Measurements from ENCODE around the gene SFMBT1.

DNA sequence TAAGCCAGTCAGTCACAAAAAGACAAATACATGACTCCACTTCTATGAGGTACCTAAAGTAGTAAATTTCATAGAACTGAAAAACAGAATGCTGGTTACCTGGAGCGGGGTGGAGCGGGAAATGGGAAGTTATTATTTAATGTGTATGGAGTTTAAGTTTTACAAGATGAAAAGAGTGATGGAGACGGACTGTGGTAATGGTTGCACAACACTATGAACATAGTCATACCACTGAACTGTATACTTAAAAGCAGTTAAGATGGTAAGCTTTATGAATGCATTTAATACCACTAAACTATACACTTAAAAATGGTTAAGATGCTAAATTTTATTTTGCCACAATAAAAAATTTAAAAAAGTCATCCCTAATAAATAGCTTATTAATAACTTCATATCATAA, 23.2 kb downstream of the SFMBT1 start:
- TF ChIP-seq, protein P1, sequence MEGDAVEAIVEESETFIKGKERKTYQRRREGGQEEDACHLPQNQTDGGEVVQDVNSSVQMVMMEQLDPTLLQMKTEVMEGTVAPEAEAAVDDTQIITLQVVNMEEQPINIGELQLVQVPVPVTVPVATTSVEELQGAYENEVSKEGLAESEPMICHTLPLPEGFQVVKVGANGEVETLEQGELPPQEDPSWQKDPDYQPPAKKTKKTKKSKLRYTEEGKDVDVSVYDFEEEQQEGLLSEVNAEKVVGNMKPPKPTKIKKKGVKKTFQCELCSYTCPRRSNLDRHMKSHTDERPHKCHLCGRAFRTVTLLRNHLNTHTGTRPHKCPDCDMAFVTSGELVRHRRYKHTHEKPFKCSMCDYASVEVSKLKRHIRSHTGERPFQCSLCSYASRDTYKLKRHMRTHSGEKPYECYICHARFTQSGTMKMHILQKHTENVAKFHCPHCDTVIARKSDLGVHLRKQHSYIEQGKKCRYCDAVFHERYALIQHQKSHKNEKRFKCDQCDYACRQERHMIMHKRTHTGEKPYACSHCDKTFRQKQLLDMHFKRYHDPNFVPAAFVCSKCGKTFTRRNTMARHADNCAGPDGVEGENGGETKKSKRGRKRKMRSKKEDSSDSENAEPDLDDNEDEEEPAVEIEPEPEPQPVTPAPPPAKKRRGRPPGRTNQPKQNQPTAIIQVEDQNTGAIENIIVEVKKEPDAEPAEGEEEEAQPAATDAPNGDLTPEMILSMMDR (IDR thresholded peaks at IDR 0.05), result no peak
- TF ChIP-seq POLR2A (IDR thresholded peaks at IDR 0.05), result no peak
